Heart left ventricle (tissue), 16 donors: Measurements from ENCODE around the gene HOXB4. TPM values are rescaled to one million over a fixed set of nuclear protein-coding genes. Genes with fewer than 3 reads are reported as not detected.

Source experiments
- ATAC-seq, 4 donors: fragments of 200-7000 bp; cut with Tn5 transposase; one replicate each; pipeline ENCODE4 v1.9.1; 2020 to 2022; ENCODE audit warnings: moderate library complexity in 4 of 4, mild to moderate bottlenecking in 3 of 4, moderate number of reproducible peaks in 1 of 4
- DNase-seq, 5 donors: peaks; one replicate each; pipeline ENCODE4 v3.0.0-alpha.2; 2020
- H3K27ac ChIP-seq, 12 donors: fragments of 200-600 bp; sonication (generic) in 4 of 12; one replicate each; pipeline versions ENCODE4 v1.5.0 to v1.8.0; 2016 to 2022; ENCODE audit warnings: mild to moderate bottlenecking in 2 of 12
- H3K27me3 ChIP-seq, 9 donors: fragments of 200-600 bp; sonication (generic) in 2 of 9; one replicate each; pipeline versions ENCODE4 v1.5.1 to v1.8.0; 2016 to 2022; ENCODE audit warnings: mild to moderate bottlenecking in 3 of 9
- H3K36me3 ChIP-seq, 9 donors: fragments of 200-600 bp; sonication (generic) in 2 of 9; one replicate each; pipeline versions ENCODE4 v1.5.0 to v1.8.0; 2018 to 2022; ENCODE audit warnings: mild to moderate bottlenecking in 2 of 9
- H3K4me1 ChIP-seq, 12 donors: fragments of 200-600 bp; sonication (generic) in 4 of 12; one replicate each; pipeline versions ENCODE4 v1.5.0 to v1.8.0; 2016 to 2022; ENCODE audit warnings: mild to moderate bottlenecking in 3 of 12
- H3K4me3 ChIP-seq, 12 donors: fragments of 200-600 bp; sonication (generic) in 4 of 12; one replicate each; pipeline versions ENCODE4 v1.5.0 to v1.8.0; 2017 to 2022; ENCODE audit warnings: mild to moderate bottlenecking in 9 of 12, moderate library complexity in 4 of 12
- H3K9me3 ChIP-seq, 12 donors: fragments of 200-600 bp; sonication (generic) in 4 of 12; one replicate each; pipeline versions ENCODE4 v1.5.0 to v1.8.0; 2016 to 2022; ENCODE audit warnings: mild to moderate bottlenecking in 1 of 12
- POLR2A ChIP-seq, 2 donors: fragments of 450-650 bp; IDR thresholded peaks; one replicate each; pipeline ENCODE4 v1.6.1; 2017; ENCODE audit warnings: antibody characterized with exemption in 2 of 2, mild to moderate bottlenecking in 2 of 2, moderate library complexity in 2 of 2
- WGBS, 4 donors: extraction: QIAGEN DNeasy Blood & Tissue Kit in 2 of 4; methylation state at CpG; one replicate each; pipeline versions ENCODE4 v1.1.5 to v1.1.7; 2013 to 2018; 5-methylcytosine and 5-hydroxymethylcytosine counted together
- intact Hi-C, 10 donors: fragments of 100-400 bp; cut with DNase I; formaldehyde crosslinking; loops; one replicate each; pipeline versions ENCODE4 v1.11.1 to v1.14.2; 2022
- long read RNA-seq, 3 donors: library from polyadenylated mRNA; unstranded; transcript quantifications; one replicate each; pipeline ENCODE4 v2.0.0, GENCODE V29; 2020 to 2021
- polyA plus RNA-seq, 2 donors: library from polyadenylated mRNA; stranded (reverse); fragments of 200-250 nt; gene quantifications; one replicate each; pipeline ENCODE4 v1.2.3, GENCODE V29; 2013
- total RNA-seq, 9 donors: library from RNA; depleted of rRNA in 2 of 9; stranded (reverse); fragments of >200 nt in 2 of 9; fragmentation: NEBNext Ultra II Directional in 3 of 9; extraction: Animal tissue kit (Norgen Biotek cat#: 25700) in 3 of 9; gene quantifications; one replicate each; pipeline versions ENCODE4 v1.1.0 to v1.2.4, GENCODE V29; 2016 to 2023
- TF ChIP-seq, protein P1 (sequence below), 12 donors: fragments of 200-600 bp; sonication (generic) in 4 of 12; IDR thresholded peaks; one replicate each; pipeline versions ENCODE4 v1.5.0 to v1.8.0; 2018 to 2022; ENCODE audit warnings: antibody characterized with exemption in 12 of 12, mild to moderate bottlenecking in 5 of 12
- donor health status: ischemic (EF 13 %, LVEDD 7.1; RV severe dilation, severe dysfunction).
- donor health status: healthy with polysubstance abuse.
- donor health status: DM: no; HTN: yes; CAD: no.
- donor health status: DM: no; HTN: no; CAD: no.
- donor health status: ischemic (EF 25% LVEDD 6.9; RV normal size, moderate dysfunction).
- donor health status: ischemic (EF 25% LVEDD 5.7; RV mildly dilated, moderate dysfunction).
- donor health status: healthy.
- donor health status: DM: yes; HTN: yes; CAD: no.
- donor health status: ischemic (EF 35%, LVEDD 5.7; RV mildly dilated, moderate dysfunction).
- donor health status: nonischemic (EF 11% LVEDD 7.7; RV severe dilation, severe dysfunction).
- donor health status: DM: yes; HTN: yes; CAD: no.
- donor health status: PGD.
- donor health status: ischemic (EF 29% LVEDD 5.4; RV normal size, mild dysfunction).
- donor health status: nonischemic (EF 23%, LVEDD 6.1; RV moderate dilation, normal function).

The HOXB4 gene
- 1 to 10 TPM in 2 of 9 donors, under 1 TPM in 6, not detected in 1; 0.27 to 2.8 (median 0.66) TPM for total RNA-seq
- polyA plus RNA-seq: under 1 TPM; 0.29 to 0.30 TPM
- long read RNA-seq, donor 1: 0 reads
- long read RNA-seq, donor 2: 0 reads
- long read RNA-seq, donor 3: 0 reads

DNA sequence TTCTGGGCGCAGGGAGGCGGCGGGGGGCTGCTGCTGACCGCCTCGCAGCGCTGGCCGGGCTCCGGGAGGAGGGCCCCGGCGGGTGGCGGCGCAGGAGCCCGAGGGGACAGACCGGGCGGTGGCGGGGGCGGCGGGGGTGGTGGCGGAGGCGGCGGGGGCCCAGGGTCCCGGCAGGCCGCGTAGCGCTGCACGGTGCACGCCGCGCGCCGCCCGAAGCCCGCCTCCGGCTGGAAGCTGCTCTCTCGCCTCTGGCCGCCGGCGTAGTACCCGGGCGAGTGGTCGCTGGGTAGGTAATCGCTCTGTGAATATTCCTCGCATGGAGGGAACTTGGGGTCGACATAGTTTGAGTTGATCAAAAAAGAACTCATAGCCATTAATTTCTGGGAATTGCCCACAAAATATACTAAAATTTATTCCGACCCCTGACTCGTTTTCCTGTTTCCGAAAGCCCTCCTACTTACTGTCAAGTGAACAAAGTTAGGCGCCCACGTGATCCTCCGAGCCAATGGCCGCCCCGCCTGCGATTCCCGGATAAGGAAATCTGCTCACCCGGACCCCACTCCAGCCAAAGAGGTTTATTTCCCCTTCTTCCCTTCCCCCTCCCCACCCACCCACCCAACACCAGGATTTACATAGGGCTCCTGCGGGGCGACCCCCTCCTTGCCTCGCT is at the start of gene HOXB4:
TSS of gene HOXB4 (minus strand) at position 405 of the 670 bp plus-strand sequence. CDS start at position 374, 31 bp downstream.
- Histone ChIP-seq H3K4me1 (peaks cover 0 to 39% (median 5%) of the 10 kb centered on the region in 12 donors), H3K9me3 (no peaks in the 10 kb centered on the region), H3K4me3 (peak within 1 kb of the TSS; percentile 3 to 61 (median 50)), H3K27me3 (peaks cover 66 to 100% (median 94%) of the 10 kb centered on the region in 9 donors), H3K36me3 (no peaks in the 10 kb centered on the region), H3K27ac (peak within 1 kb of the TSS in 11 of 12 donors; percentile 9 to 97 (median 65))
- TF ChIP-seq, protein P1, sequence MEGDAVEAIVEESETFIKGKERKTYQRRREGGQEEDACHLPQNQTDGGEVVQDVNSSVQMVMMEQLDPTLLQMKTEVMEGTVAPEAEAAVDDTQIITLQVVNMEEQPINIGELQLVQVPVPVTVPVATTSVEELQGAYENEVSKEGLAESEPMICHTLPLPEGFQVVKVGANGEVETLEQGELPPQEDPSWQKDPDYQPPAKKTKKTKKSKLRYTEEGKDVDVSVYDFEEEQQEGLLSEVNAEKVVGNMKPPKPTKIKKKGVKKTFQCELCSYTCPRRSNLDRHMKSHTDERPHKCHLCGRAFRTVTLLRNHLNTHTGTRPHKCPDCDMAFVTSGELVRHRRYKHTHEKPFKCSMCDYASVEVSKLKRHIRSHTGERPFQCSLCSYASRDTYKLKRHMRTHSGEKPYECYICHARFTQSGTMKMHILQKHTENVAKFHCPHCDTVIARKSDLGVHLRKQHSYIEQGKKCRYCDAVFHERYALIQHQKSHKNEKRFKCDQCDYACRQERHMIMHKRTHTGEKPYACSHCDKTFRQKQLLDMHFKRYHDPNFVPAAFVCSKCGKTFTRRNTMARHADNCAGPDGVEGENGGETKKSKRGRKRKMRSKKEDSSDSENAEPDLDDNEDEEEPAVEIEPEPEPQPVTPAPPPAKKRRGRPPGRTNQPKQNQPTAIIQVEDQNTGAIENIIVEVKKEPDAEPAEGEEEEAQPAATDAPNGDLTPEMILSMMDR (IDR thresholded peaks at IDR 0.05): no peak
- TF ChIP-seq POLR2A (IDR thresholded peaks at IDR 0.05): no peak
- WGBS, 4 donors: 1 to 3% (median 2%) methylated on average over 14 to 58 of the region's 58 CpGs
- DNase-seq: peak; percentile 53 to 85 (median 70)
- intact Hi-C loops: loop anchor here in 3 of 10 donors (2.0 to 5.0 kb wide), 2 partner anchors 13 to 36 kb away; no protein-coding TSS in a partner anchor
- ATAC-seq: peak in 3 of 4 donors; percentile 58 to 68 (median 61)

DNA sequence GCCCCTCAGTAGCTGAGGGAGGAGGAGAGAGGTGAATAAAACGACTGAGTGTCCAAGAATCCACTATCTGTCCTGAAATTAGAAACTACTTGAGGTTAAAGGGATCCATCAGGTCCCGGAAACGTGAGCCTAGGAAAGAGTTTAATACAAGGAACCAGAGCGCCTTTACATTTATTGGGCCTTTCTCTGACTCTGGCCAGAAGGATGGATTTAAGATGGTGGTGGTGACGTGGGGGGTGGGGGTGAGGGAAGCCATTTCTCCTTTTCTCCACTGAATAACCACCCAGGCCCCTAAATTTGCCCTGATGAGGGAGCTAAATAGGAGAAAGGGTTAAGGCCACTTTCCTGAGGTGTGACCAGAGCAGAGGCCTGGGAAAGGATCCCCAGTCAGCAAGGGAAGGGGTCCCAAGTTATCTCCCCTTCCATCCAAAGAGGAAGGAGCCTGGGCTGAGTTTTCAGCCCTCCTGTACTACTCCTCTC is 49.0 kb upstream of the HOXB4 start:
- Histone ChIP-seq H3K36me3 (no peaks in the 10 kb centered on the region), H3K9me3 (no peaks in the 10 kb centered on the region), H3K27me3 (peaks cover 81 to 100% (median 100%) of the 10 kb centered on the region in 9 donors), H3K4me3 (no peak overlapping the region), H3K27ac (no peak overlapping the region), H3K4me1 (peaks cover 7 to 26% (median 21%) of the 10 kb centered on the region in 12 donors)
- DNase-seq: no peak
- no peak for ATAC-seq
- TF ChIP-seq, protein P1 (IDR thresholded peaks at IDR 0.05): no peak
- intact Hi-C loops: loop anchor here in 1 of 10 donors (10.0 kb wide), 1 partner anchor 462 kb away; no protein-coding TSS in a partner anchor
- WGBS, 4 donors: 6 to 13% (median 10%) methylated on average over 5 of the region's 5 CpGs

DNA sequence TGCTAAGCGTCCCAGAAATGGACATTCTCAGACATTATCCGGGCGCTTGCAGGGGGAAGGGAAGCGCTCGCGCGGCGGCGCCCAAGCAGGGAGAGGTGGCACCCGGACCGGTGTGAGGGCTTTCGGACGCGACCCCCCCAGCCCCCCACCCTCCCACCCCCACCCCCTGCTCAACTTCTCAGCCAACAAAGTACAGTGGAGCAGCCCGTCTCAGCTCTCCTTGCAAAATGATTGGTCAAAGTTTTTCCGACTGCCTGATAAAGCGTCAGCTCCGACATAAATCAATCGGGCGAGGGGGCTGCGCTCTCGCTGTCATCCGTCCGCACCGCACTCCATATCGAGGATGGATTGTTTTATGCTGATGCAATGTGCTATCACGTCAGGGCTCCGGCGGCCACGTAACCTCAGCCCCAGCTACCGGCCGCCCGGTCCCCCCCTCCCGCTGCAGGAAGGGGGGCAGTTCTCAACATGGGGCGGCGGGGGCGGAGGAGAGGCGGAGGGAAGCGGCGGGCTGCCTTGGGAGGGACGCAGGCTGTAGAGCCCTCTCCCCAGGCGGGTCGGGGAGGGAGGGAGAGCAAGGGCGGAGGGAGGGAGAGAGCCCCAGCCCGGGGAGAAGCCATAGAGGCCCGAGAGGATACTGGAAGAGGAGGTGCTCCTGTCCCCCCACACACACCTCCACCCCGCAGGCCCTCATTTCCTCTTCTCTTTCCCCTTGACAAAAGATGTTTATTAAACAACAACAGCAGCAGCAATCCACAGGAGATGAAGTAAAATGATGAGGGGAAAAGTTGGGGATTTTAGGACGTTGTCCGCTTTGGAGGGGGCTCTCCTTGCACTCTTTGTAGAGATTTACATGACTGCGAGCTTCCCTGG is 48.3 kb upstream of the HOXB4 start, which contains the start of gene HOXB9:
TSS of gene HOXB9 (minus strand) at position 114 of the 873 bp plus-strand sequence. CDS start at position 25, 89 bp downstream.
- ATAC-seq: no peak
- H3K27me3 ChIP-seq: peaks cover 85 to 100% (median 100%) of the 10 kb centered on the region in 9 donors

More for the DNA sequence above, 48.3 kb upstream of the HOXB4 start, which contains the start of gene HOXB9:
- intact Hi-C loops: loop anchor here in 1 of 10 donors (10.0 kb wide), 1 partner anchor 462 kb away; no protein-coding TSS in a partner anchor
- Histone ChIP-seq H3K36me3 (no peaks in the 10 kb centered on the region), H3K9me3 (no peaks in the 10 kb centered on the region), H3K4me3 (peak within 1 kb of the TSS; percentile 1 to 47 (median 37)), H3K4me1 (peaks cover 7 to 26% (median 21%) of the 10 kb centered on the region in 12 donors), H3K27ac (no peak within 1 kb of the TSS)
- no peak for TF ChIP-seq POLR2A (IDR thresholded peaks at IDR 0.05)
- TF ChIP-seq, protein P1 (IDR thresholded peaks at IDR 0.05): no peak
- DNase-seq: no peak
- WGBS, 4 donors: 1 to 3% (median 2%) methylated on average over 35 to 50 of the region's 50 CpGs
